ENCODE data around the gene CDHR4. TPM values are rescaled to one million over a fixed set of nuclear protein-coding genes. Genes with fewer than 3 reads are reported as not detected.
A peak's percentile ranks its signal among the peaks of the same experiment; 100 is the strongest.

CDHR4 gene
- total and polyA plus RNA-seq, 2 donors (not counting 1 experiment from before 2014, with no cell fraction given), result 0.18 to 0.32 TPM

DNA sequence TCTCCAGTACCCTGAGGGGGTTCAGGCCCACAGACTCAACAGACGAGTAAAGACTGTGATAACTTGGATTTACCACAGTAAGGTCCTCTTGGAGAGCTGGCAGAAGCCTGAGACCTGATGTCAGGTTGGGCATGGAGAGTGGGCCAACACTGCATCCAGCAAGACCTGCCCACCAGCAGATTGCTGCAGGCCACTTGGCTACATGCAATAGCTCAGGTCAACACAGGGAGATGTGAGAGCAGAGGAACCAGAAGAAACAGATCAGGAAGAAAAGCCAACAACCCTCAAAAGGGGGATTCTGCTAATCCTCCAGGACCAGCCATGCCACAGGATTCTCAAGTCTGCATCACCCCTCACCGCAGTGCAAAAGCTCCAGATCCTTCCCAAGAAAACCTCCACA, 11.6 kb downstream of the CDHR4 start:
- H3K27me3 Mint-ChIP-seq, result no peaks in the 10 kb centered on the region
- H3K9me3 Mint-ChIP-seq (ENCODE audit: insufficient read depth), result no peaks in the 10 kb centered on the region
- Histone ChIP-seq H3K79me2 (ENCODE audit: control insufficient read depth, insufficient read depth, low read length) (peaks cover 40% of the 10 kb centered on the region), H3K9me3 (ENCODE audit: control extremely low read depth in 1 of 3, control insufficient read depth in 2 of 3, insufficient read depth in 1 of 3, low read length in 2 of 3) (no peaks in the 10 kb centered on the region), H3K27me3 (replicated peaks in 1 of 4; ENCODE audit: control extremely low read depth in 1 of 4, control insufficient read depth in 3 of 4, insufficient read depth in 4 of 4, low read length in 3 of 4) (no peaks in the 10 kb centered on the region), H2AFZ (ENCODE audit: insufficient read depth, low read depth, low read length, poor library complexity, severe bottlenecking) (no peak overlapping the region), H3K4me2 (replicated peaks; ENCODE audit: low read depth, low read length, poor library complexity, severe bottlenecking) (no peak overlapping the region), H3K4me1 (ENCODE audit: control insufficient read depth in 2 of 2, insufficient read depth in 2 of 2, low read length in 2 of 2) (peaks cover 17 to 31% of the 10 kb centered on the region in 2 donors), H3K36me3 (replicated peaks in 1 of 2; ENCODE audit: control extremely low read depth in 1 of 2, control insufficient read depth in 1 of 2, extremely low read depth in 1 of 2, insufficient read depth in 2 of 2, low read length in 1 of 2) (peaks cover 0 to 6% of the 10 kb centered on the region in 2 experiments), H3K27ac (ENCODE audit: low read length in 2 of 2) (no peak overlapping the region), H3K9ac (ENCODE audit: low read length) (no peak overlapping the region), H4K20me1 (ENCODE audit: control insufficient read depth, insufficient read depth, low read length, poor library complexity, severe bottlenecking) (no peaks in the 10 kb centered on the region), H3K4me3 (ENCODE audit: control extremely low read depth in 1 of 5, extremely low read depth in 1 of 5, insufficient read depth in 1 of 5, low read depth in 2 of 5, low read length in 4 of 5) (no peak overlapping the region)
- intact Hi-C loops (cut with micrococcal nuclease), result loop anchor here (5.0 to 10.0 kb wide), 3 partner anchors 47 to 299 kb away; partner anchors contain the start of genes RBM5 and RBM6
- TF ChIP-seq EZH2 (IDR thresholded peaks at IDR 0.05; ENCODE audit: borderline replicate concordance, insufficient read depth, low read depth, low read length, poor library complexity, severe bottlenecking), result no peak
- no peak for TF ChIP-seq CTCF (IDR thresholded peaks at IDR 0.05)
- no peak for DNase-seq
- peaks cover 24% of the 10 kb centered on the region for H3K4me1 Mint-ChIP-seq
- WGBS (ENCODE audit: insufficient coverage), result 100% methylated on average over 2 of the region's 2 CpGs
- ChIA-PET CTCF (interaction anchor here (0.6 to 2.8 kb wide), 6 partner anchors 14 to 602 kb away, joined by 3 to 15 read pairs (median 4); partner anchors contain the start of genes AMIGO3 and INKA1), POLR2A (interaction anchor here (0.5 to 3.1 kb wide), 3 partner anchors 15 to 1712 kb away, joined by 3 to 13 read pairs (median 4); partner anchors contain the start of genes DCAF1 and INKA1)
- no peak overlapping the region for H3K4me3 Mint-ChIP-seq
- no peak overlapping the region for H3K27ac Mint-ChIP-seq
- ATAC-seq (ENCODE audit: low read depth), result no peak

DNA sequence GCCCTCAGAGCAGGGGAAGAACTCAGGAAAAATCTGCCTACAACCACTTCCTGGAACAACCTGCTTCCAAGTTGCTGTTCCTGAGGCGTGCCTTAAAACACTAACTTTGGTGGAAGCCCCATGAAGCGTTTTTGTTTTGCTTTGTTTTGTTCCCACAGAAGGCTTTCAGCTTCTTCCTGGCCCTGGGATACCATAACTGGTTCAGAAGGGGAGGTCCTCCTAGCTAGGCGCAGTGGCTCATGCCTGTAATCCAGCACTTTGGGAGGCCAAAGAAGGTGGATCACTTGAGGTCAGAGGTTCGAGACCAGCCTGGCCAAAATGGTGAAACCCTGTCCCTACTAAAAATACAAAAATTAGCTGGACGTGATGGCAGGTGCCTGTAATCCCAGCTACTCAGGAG, 12.1 kb downstream of the CDHR4 start:
- no peak overlapping the region for H3K4me2 ChIP-seq (replicated peaks; ENCODE audit: low read depth, low read length, poor library complexity, severe bottlenecking)
- peak overlapping the region; percentile 97 for H3K4me3 Mint-ChIP-seq
- no peak for DNase-seq
- peak overlapping the region; percentile 93 for H2AFZ ChIP-seq (ENCODE audit: insufficient read depth, low read depth, low read length, poor library complexity, severe bottlenecking)
- no peak overlapping the region for H3K27ac ChIP-seq (ENCODE audit: low read length in 2 of 2)
- peaks cover 24% of the 10 kb centered on the region for H3K4me1 Mint-ChIP-seq
- WGBS (ENCODE audit: insufficient coverage), result 75% methylated on average over 4 of the region's 5 CpGs
- H3K9ac ChIP-seq (ENCODE audit: low read length), result peak overlapping the region; percentile 84
- peaks cover 45% of the 10 kb centered on the region for H3K79me2 ChIP-seq (ENCODE audit: control insufficient read depth, insufficient read depth, low read length)
- H3K4me1 ChIP-seq (ENCODE audit: control insufficient read depth in 2 of 2, insufficient read depth in 2 of 2, low read length in 2 of 2), result peaks cover 17 to 32% of the 10 kb centered on the region in 2 donors
- no peaks in the 10 kb centered on the region for H3K27me3 Mint-ChIP-seq
- H3K36me3 ChIP-seq (replicated peaks in 1 of 2; ENCODE audit: control extremely low read depth in 1 of 2, control insufficient read depth in 1 of 2, extremely low read depth in 1 of 2, insufficient read depth in 2 of 2, low read length in 1 of 2), result peaks cover 0 to 6% of the 10 kb centered on the region in 2 experiments
- H3K27ac Mint-ChIP-seq, result peak overlapping the region; percentile 99
- no peaks in the 10 kb centered on the region for H3K9me3 ChIP-seq (ENCODE audit: control extremely low read depth in 1 of 3, control insufficient read depth in 2 of 3, insufficient read depth in 1 of 3, low read length in 2 of 3)
- TF ChIP-seq CTCF (IDR thresholded peaks at IDR 0.05) (no peak), EZH2 (IDR thresholded peaks at IDR 0.05; ENCODE audit: borderline replicate concordance, insufficient read depth, low read depth, low read length, poor library complexity, severe bottlenecking) (no peak)
- H3K27me3 ChIP-seq (replicated peaks in 1 of 4; ENCODE audit: control extremely low read depth in 1 of 4, control insufficient read depth in 3 of 4, insufficient read depth in 4 of 4, low read length in 3 of 4), result no peaks in the 10 kb centered on the region
- no peak overlapping the region for H3K4me3 ChIP-seq (ENCODE audit: control extremely low read depth in 1 of 5, extremely low read depth in 1 of 5, insufficient read depth in 1 of 5, low read depth in 2 of 5, low read length in 4 of 5)
- ChIA-PET POLR2A (interaction anchor here (0.5 to 3.1 kb wide), 4 partner anchors 16 to 1712 kb away, joined by 3 to 13 read pairs (median 7); partner anchors contain the start of genes DCAF1, INKA1 and UBA7), CTCF (interaction anchor here (0.9 to 2.8 kb wide), 5 partner anchors 15 to 248 kb away, joined by 3 to 15 read pairs (median 6); partner anchors contain the start of genes AMIGO3 and INKA1)
- no peak for ATAC-seq (ENCODE audit: low read depth)
- no peaks in the 10 kb centered on the region for H3K9me3 Mint-ChIP-seq (ENCODE audit: insufficient read depth)
- intact Hi-C loops (cut with micrococcal nuclease), result loop anchor here (5.0 to 10.0 kb wide), 3 partner anchors 47 to 300 kb away; partner anchors contain the start of genes RBM5 and RBM6
- no peaks in the 10 kb centered on the region for H4K20me1 ChIP-seq (ENCODE audit: control insufficient read depth, insufficient read depth, low read length, poor library complexity, severe bottlenecking)

Measured in B cell (primary cell).